Natural killer cell treated with Interleukin-12 subunit alpha and Interleukin-12 subunit beta and Interleukin-15 and Interleukin-18, amount 100 ng/mL, for 72 hours (primary cell): ENCODE measurements around the gene CLEC10A. TPM values are rescaled to one million over a fixed set of nuclear protein-coding genes. Genes with fewer than 3 reads are reported as not detected.

Experiments
- ATAC-seq, 2 donors: fragments of 150-1000 bp; cut with Tn5 transposase in 1 of 2; sonication (Bioruptor Pico), chemical (Tn5 transposase) in 1 of 2; 2 replicates each; pipeline ENCODE4 v1.10.0; 2021
- DNase-seq: peaks from one replicate; pipeline ENCODE4 v3.0.0; 2022; ENCODE audit warnings: low spot score
- H3K27ac Mint-ChIP-seq, 2 donors: 1 replicate in 1 of 2; 2 replicates in 1 of 2; pipeline ENCODE4 v1.8.0; 2022; ENCODE audit warnings: mixed read lengths in 2 of 2, mild to moderate bottlenecking in 1 of 2, moderate library complexity in 1 of 2
- H3K27me3 Mint-ChIP-seq, 2 donors: 1 replicate in 1 of 2; 2 replicates in 1 of 2; pipeline ENCODE4 v1.8.0; 2022; ENCODE audit warnings: mixed read lengths in 2 of 2
- H3K36me3 Mint-ChIP-seq: one replicate; pipeline ENCODE4 v1.8.0; 2022; ENCODE audit warnings: mixed read lengths
- H3K4me1 Mint-ChIP-seq, 2 donors: 1 replicate in 1 of 2; 2 replicates in 1 of 2; pipeline ENCODE4 v1.8.0; 2022; ENCODE audit warnings: low read depth in 2 of 2, mixed read lengths in 2 of 2, mild to moderate bottlenecking in 1 of 2
- H3K4me3 Mint-ChIP-seq: one replicate; pipeline ENCODE4 v1.8.0; 2022; ENCODE audit warnings: mixed read lengths
- H3K9me3 Mint-ChIP-seq: 2 replicates; pipeline ENCODE4 v1.8.0; 2022; ENCODE audit warnings: mixed read lengths
- total RNA-seq, 2 donors: library from RNA; stranded (reverse); gene quantifications; one replicate each; pipeline ENCODE4 v1.2.3, GENCODE V29; 2022

The CLEC10A gene
- total RNA-seq, 2 donors from 2014 or later, result not detected

GRCh38 chr17:7029659-7030058, 50.4 kb downstream of the CLEC10A start:
- H3K4me1 Mint-ChIP-seq, result peaks cover 52 to 56% of the 10 kb centered on the region in 2 donors
- H3K27me3 Mint-ChIP-seq, result no peaks in the 10 kb centered on the region
- H3K9me3 Mint-ChIP-seq, result no peaks in the 10 kb centered on the region
- no peaks in the 10 kb centered on the region for H3K36me3 Mint-ChIP-seq
- no peak for DNase-seq
- H3K4me3 Mint-ChIP-seq, result peak overlapping the region; percentile 53
- peak overlapping the region; percentile 40 to 70 for H3K27ac Mint-ChIP-seq
- ATAC-seq, result peak in 1 of 2 donors; percentile 39

GRCh38 chr17:7029096-7029495, 51.0 kb downstream of the CLEC10A start:
- Mint-ChIP-seq H3K9me3 (no peaks in the 10 kb centered on the region), H3K36me3 (no peaks in the 10 kb centered on the region), H3K27me3 (no peaks in the 10 kb centered on the region), H3K27ac (peak overlapping the region; percentile 40 to 70), H3K4me3 (no peak overlapping the region), H3K4me1 (peaks cover 50 to 53% of the 10 kb centered on the region in 2 donors)
- ATAC-seq, result no peak
- DNase-seq, result no peak

GRCh38 chr17:7027335-7027734, 52.7 kb downstream of the CLEC10A start:
- no peak for ATAC-seq
- peak overlapping the region in 1 of 2 donors; percentile 57 for H3K27ac Mint-ChIP-seq
- no peaks in the 10 kb centered on the region for H3K9me3 Mint-ChIP-seq
- peaks cover 54 to 56% of the 10 kb centered on the region in 2 donors for H3K4me1 Mint-ChIP-seq
- no peaks in the 10 kb centered on the region for H3K27me3 Mint-ChIP-seq
- H3K36me3 Mint-ChIP-seq, result no peaks in the 10 kb centered on the region
- H3K4me3 Mint-ChIP-seq, result no peak overlapping the region
- no peak for DNase-seq

GRCh38 chr17:7026471-7027115, 53.5 kb downstream of the CLEC10A start:
- Mint-ChIP-seq H3K27ac (peak overlapping the region in 1 of 2 donors; percentile 62), H3K36me3 (no peaks in the 10 kb centered on the region), H3K4me3 (no peak overlapping the region), H3K27me3 (no peaks in the 10 kb centered on the region), H3K4me1 (peaks cover 52 to 56% of the 10 kb centered on the region in 2 donors), H3K9me3 (no peaks in the 10 kb centered on the region)
- ATAC-seq (no peak), DNase-seq (no peak)

GRCh38 chr17:7025245-7025644, 54.8 kb downstream of the CLEC10A start:
- H3K4me1 Mint-ChIP-seq, result peaks cover 58 to 62% of the 10 kb centered on the region in 2 donors
- no peaks in the 10 kb centered on the region for H3K27me3 Mint-ChIP-seq
- no peaks in the 10 kb centered on the region for H3K9me3 Mint-ChIP-seq
- H3K36me3 Mint-ChIP-seq, result no peaks in the 10 kb centered on the region
- DNase-seq (no peak), ATAC-seq (no peak)
- peak overlapping the region in 1 of 2 donors; percentile 68 for H3K27ac Mint-ChIP-seq
- no peak overlapping the region for H3K4me3 Mint-ChIP-seq

Other genes starting within 250 kb of the CLEC10A start
- gene TEKT1, start 248.5 kb downstream of the CLEC10A start, total RNA-seq, result not detected
- not detected for gene ALOX12, start 84.2 kb downstream of the CLEC10A start, total RNA-seq
- 100 to 1,000 TPM; 206 to 224 TPM for gene RNASEK, start 67.6 kb downstream of the CLEC10A start, total RNA-seq
- 1 to 10 TPM in 1 of 2 donors, under 1 TPM in 1; 0.73 to 1.1 TPM for gene BCL6B, start 57.2 kb downstream of the CLEC10A start, total RNA-seq
- 10 to 100 TPM; 11.7 to 19.1 TPM for gene SLC16A13, start 44.2 kb downstream of the CLEC10A start, total RNA-seq
- gene SLC16A11, start 36.2 kb downstream of the CLEC10A start, total RNA-seq, result 1 to 10 TPM; 1.2 to 1.7 TPM
- under 1 TPM in 1 of 2 donors, not detected in 1; 0.33 TPM for gene ASGR2, start 34.6 kb upstream of the CLEC10A start, total RNA-seq
- gene ASGR1, start 99.1 kb upstream of the CLEC10A start, total RNA-seq, result under 1 TPM in 1 of 2 donors, not detected in 1; 0.95 TPM
- gene DLG4, start 139.6 kb upstream of the CLEC10A start, total RNA-seq, result 1 to 10 TPM; 3.3 to 8.3 TPM
- 100 to 1,000 TPM; 651 to 710 TPM for gene ACADVL, start 139.7 kb upstream of the CLEC10A start, total RNA-seq
- gene DVL2, start 154.3 kb upstream of the CLEC10A start, total RNA-seq, result 10 to 100 TPM; 35.1 to 61.6 TPM
- gene PHF23, start 159.2 kb upstream of the CLEC10A start, total RNA-seq, result 10 to 100 TPM; 40.1 to 55.2 TPM
- 100 to 1,000 TPM; 197 to 277 TPM for gene GABARAP, start 162.2 kb upstream of the CLEC10A start, total RNA-seq
- 100 to 1,000 TPM; 145 to 165 TPM for gene CTDNEP1, start 171.5 kb upstream of the CLEC10A start, total RNA-seq
- gene ELP5, start 172.0 kb upstream of the CLEC10A start, total RNA-seq, result 10 to 100 TPM; 43.5 to 70.5 TPM
- gene CLDN7, start 182.2 kb upstream of the CLEC10A start, total RNA-seq, result 1 to 10 TPM in 1 of 2 donors, under 1 TPM in 1; 0.73 to 1.1 TPM
- under 1 TPM in 1 of 2 donors, not detected in 1; 0.50 TPM for gene SLC2A4, start 201.5 kb upstream of the CLEC10A start, total RNA-seq
- not detected for gene YBX2, start 214.4 kb upstream of the CLEC10A start, total RNA-seq
- gene EIF5A, start 227.4 kb upstream of the CLEC10A start, total RNA-seq, result 1,000 to 10,000 TPM in 1 of 2 donors, 100 to 1,000 TPM in 1; 953 to 1,345 TPM
- gene GPS2, start 235.1 kb upstream of the CLEC10A start, total RNA-seq, result 10 to 100 TPM; 58.1 to 87.0 TPM
- gene NEURL4, start 249.1 kb upstream of the CLEC10A start, total RNA-seq, result 10 to 100 TPM; 37.6 to 76.7 TPM